Measurements from ENCODE around the gene DLD.
"Not testable (repeated sequence)": the region's sequence is repeated elsewhere in the genome, so short reads cannot be mapped to it uniquely, and the experiment has no call there.

The DLD gene

GRCh38 chr7:107874605-107875446 is 16.2 kb upstream of the DLD start:
- peak; percentile 84 for DNase-seq

DNA sequence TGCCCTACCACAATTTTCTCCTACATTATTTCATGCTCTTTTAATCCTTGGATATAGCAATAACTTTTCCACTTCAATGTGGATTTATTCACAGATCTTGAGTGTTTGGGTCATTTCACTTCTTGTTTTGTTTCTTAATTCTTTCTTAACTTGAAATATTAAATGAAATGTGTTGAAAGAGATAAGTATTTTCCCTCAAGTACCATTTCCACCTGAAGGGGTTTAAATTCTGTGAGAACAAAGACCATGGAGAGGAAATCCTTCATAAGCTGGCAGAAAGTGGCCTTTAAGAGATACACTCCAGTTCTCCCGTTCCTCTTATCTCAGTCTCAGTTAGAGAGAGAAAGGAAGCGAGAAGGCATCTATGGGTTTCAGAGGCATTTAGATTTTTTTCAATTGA is 14.1 kb upstream of the DLD start:
- no peak for DNase-seq

DNA sequence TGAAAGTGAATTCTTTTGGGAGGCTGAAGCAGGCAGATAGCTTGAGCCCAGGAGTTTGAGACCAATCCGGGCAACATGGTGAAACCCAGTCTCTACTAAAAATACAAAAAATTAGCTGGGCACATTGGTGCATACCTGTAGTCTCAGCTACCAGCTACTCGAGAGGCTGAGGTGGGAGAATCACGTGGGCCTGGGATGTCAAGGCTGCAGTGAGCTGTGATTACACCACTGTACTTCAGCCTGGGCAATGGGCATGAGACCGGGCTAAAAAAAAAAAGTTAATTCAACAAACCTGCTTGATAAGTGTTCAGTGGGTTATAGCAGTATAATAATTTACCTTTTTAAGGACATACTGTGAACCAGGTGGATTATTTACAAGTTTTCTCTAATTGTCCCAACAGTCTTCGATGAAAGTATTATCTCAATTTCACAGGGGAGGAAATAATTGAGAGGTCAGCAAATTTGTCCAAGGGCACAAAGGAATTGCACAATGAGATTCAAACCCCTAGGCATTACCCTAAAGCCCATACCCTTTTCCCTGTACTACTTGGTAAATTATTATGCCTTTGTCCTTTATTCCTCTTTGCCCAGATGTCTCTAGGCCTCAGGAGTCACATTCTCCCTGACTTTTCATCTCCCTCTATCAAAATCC is 13.1 kb upstream of the DLD start:
- DNase-seq, result no peak

GRCh38 chr7:107878636-107879035 is 12.3 kb upstream of the DLD start:
- no peak for DNase-seq

GRCh38 chr7:107879400-107880035 is 11.5 kb upstream of the DLD start:
- DNase-seq, result peak; percentile 81

DNA sequence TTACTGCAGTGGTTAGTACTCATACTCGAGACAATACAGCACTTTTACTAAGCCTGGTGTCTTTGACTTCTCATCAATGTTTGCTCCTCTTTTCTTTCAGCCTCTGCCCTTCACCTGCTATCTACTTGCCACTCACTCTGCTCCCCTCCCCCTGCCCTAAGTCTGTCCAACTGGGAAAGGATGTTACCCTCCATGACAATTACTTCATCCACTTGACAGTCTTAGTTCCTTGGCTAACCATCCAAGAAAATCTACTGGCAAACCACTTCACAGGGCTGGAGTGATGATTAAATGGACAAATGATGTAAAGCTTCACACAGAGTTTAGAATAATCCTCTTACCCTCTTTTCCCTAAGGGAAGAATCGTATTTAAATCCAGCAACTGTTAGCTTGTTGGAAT is 8.2 kb upstream of the DLD start:
- peak; percentile 86 for DNase-seq

GRCh38 chr7:107884066-107884818 is 6.7 kb upstream of the DLD start:
- no peak for DNase-seq

DNA sequence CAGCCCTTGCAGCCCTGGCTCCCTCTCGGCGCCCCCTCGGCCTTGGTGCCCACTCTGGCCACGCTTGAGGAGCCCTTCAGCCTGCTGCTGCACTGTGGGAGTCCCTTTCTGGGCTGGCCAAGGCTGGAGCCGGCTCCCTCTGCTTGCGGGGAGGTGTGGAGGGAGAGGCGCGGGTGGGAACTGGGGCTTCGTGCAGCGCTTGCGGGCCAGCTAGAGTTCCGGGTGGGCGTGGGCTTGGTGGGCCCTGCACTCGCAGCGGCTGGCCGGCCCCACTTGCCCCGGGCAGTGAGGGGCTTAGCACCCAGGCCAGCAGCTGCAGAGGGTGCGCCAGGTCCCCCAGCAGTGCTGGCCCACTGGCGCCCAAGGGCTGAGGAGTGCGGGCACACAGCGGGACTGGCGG is 3.2 kb upstream of the DLD start:
- DNase-seq, result not testable (repeated sequence)

DNA sequence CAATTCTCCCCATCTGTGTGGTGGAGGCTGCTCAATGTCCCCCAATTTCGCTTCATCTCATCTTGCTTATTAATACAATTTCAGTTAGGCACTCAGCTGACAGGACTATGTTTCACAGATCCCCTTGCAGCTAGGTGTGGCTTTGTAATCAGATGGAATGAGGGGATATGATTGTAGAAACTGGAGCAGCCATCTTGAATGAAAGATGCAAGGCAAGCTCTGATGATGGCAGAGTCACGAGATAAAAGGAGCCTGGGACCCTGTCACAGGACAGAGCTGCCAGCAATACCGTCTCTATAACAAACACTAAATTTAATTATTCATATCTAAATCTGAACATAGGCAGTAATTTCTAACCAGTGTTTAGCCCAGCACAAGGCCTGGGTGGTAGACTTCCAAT is 991 bp upstream of the DLD start:
- DNase-seq, result no peak

- DNase-seq, result no peak
These were observed 456 bp upstream of the DLD start for GRCh38 chr7:107890493-107890961.

DNA sequence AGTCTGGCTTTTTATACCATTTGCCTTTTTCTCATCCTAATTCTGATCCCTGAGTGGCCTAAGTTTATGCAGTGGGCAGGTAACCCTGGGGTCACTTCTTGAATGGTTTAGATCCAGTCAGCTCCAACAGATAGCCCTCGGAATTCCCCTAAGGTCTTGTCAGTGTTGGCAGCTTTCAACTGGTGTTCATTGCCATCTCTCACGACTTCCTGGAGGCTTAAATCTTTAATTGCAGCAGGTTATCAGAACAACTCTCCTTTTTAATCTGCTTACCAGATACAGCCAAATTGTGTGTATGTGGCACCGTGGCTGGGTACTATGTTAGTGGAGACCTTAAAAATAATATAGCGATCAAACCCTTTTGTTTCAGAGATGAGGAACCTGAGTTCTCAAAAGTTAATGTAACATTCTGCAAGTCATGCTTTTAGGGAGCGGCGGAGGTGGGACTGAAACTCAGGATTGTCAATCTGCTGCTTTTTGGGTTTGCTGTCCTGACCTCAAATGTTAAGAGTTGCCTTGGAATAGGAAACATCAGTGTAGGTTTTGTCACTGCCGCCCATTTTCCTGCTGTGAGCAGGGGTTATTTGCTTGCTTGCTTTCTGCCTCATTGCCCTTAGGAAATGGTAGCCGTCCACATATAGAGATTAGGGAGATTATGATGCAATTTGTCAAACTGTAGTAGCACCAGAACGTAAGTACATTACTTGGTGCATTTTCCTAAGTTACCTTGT is 818 bp downstream of the DLD start:
- peak; percentile 49 for DNase-seq

DNA sequence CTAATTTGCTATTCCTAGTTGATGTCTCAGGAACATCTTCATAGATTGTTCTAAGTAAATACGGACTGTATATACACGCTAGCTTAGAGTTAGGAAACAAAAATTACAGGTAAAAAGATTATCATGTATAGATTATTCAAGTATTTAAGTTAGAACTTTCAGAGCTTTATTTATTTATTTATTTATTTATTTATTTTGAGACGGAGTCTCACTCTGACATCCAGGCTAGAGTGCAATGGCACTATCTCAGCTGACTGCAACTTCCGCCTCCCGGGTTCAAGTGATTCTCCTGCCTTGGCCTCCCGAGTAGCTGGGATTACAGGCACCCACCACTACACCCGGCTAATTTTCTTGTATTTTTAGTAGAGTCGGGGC is 1.4 kb downstream of the DLD start:
- DNase-seq, result not testable (repeated sequence)

- DNase-seq, result no peak
These were observed 8.1 kb downstream of the DLD start for GRCh38 chr7:107898997-107899594.

GRCh38 chr7:107900496-107901015 is 9.6 kb downstream of the DLD start:
- no peak for DNase-seq

GRCh38 chr7:107902381-107902780 is 11.4 kb downstream of the DLD start:
- DNase-seq, result no peak

DNA sequence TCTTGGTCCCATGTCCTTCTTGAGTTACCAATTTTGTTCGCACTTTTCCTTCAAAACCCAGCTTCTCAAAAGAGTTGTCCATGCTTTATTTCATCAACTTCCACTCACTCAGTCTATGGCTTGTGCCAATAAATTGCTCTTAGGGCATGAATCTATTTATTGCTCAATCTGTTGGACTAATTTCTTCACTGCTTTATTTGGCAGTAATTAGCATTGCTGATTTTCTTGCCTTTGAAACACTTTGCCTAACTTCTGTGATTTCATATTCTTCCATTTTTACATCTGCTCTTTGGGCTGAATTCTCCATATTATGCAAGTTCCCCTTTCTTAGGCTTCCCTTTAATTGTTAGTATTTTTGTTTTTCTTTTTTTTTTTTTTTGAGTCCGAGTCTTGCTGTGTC is 16.8 kb downstream of the DLD start:
- DNase-seq, result no peak

DNA sequence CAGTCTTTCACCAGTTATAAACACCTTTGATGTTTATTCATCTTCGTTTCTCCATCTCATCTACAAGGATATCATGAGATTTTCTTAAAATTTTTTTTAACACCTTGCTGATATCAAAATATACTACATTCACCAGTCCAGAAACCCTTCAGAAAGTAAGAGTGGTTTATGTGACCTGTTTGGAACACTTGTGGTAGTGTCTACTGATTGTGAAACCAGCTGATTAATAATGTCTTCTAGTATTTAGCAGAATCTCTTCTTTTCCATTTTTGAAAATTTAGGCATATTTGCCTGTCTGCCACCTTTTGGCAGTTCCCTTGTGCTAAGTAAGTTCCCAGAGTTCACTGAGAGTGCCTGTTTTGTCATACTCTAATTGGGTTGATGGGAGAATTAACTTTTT is 18.5 kb downstream of the DLD start:
- DNase-seq, result no peak

DNA sequence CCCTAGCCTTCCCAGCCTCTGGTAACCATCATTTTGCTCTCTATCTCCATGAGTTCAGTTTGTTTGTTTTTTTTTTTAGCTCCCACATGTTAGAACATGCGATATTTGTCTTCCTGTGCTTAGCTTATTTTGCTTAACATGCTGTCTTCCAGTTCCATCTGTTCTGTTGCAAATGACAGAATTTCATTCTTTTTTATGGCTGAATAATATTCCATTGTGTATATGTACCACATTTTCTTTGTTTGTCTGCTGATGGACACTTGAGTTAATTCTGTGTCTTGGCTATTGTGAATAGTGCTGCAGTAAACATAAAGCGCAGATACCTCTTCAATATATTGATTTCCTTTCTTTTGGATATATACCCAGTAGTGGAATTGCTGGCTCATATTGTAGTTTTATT is 21.0 kb downstream of the DLD start:
- no peak for DNase-seq

GRCh38 chr7:107913851-107914250 is 22.9 kb downstream of the DLD start:
- no peak for DNase-seq

GRCh38 chr7:107914831-107915230 is 23.8 kb downstream of the DLD start:
- DNase-seq, result no peak

- no peak for DNase-seq
These were observed 24.6 kb downstream of the DLD start for GRCh38 chr7:107915541-107915940.
